Spleen (tissue), 11 donors: ENCODE data around the gene FOXA3. TPM values are rescaled to one million over a fixed set of nuclear protein-coding genes. Genes with fewer than 3 reads are reported as not detected.
A peak's percentile ranks its signal among the peaks of the same experiment; 100 is the strongest.
"Not testable (repeated sequence)": the region's sequence is repeated elsewhere in the genome, so short reads cannot be mapped to it uniquely, and the experiment has no call there.

ENCODE experiments used
- DNase-seq: peaks from one replicate; pipeline ENCODE4 v3.0.0-alpha.2; 2020
- H3K27ac ChIP-seq, 8 donors: fragments of 200-600 bp; sonication (generic) in 7 of 8; 1 replicate in 4 of 8; 2 replicates in 4 of 8; pipeline versions ENCODE4 v1.5.0 to v1.8.0; 2016 to 2021; ENCODE audit warnings: inconsistent platforms in 4 of 8, mild to moderate bottlenecking in 4 of 8, moderate library complexity in 1 of 8
- H3K27me3 ChIP-seq, 7 donors: fragments of 200-600 bp; sonication (generic) in 6 of 7; replicated peaks in 1 of 7; 1 replicate in 4 of 7; 2 replicates in 3 of 7; pipeline versions ENCODE4 v1.5.0 to v1.8.0; 2016 to 2021; ENCODE audit warnings: inconsistent platforms in 3 of 7, mild to moderate bottlenecking in 1 of 7
- H3K36me3 ChIP-seq, 6 donors: fragments of 200-600 bp; sonication (generic) in 5 of 6; 1 replicate in 4 of 6; 2 replicates in 2 of 6; pipeline versions ENCODE4 v1.5.0 to v1.8.0; 2016 to 2021; ENCODE audit warnings: inconsistent platforms in 2 of 6
- H3K4me1 ChIP-seq, 6 donors: fragments of 200-600 bp; sonication (generic) in 5 of 6; 1 replicate in 3 of 6; 2 replicates in 3 of 6; pipeline versions ENCODE4 v1.5.0 to v1.8.0; 2016 to 2021; ENCODE audit warnings: inconsistent platforms in 3 of 6
- H3K4me3 ChIP-seq, 8 donors: fragments of 200-600 bp; sonication (generic) in 7 of 8; 1 replicate in 4 of 8; 2 replicates in 4 of 8; pipeline versions ENCODE4 v1.5.0 to v1.8.0; 2016 to 2021; ENCODE audit warnings: inconsistent platforms in 4 of 8, mild to moderate bottlenecking in 4 of 8, moderate library complexity in 2 of 8
- H3K9me3 ChIP-seq, 8 donors: fragments of 200-600 bp; sonication (generic) in 7 of 8; 1 replicate in 4 of 8; 2 replicates in 4 of 8; pipeline versions ENCODE4 v1.5.0 to v1.8.0; 2016 to 2021; ENCODE audit warnings: inconsistent platforms in 4 of 8
- POLR2A ChIP-seq, 3 donors: fragments of 450-650 bp; IDR thresholded peaks; one replicate each; pipeline ENCODE4 v1.5.1; 2017; ENCODE audit warnings: antibody characterized with exemption in 3 of 3, mild to moderate bottlenecking in 1 of 3
- POLR2AphosphoS5 ChIP-seq, 3 donors: sonication (generic); formaldehyde crosslinking; IDR thresholded peaks; one replicate each; pipeline ENCODE4 v1.5.1; 2017; ENCODE audit warnings: antibody characterized with exemption in 3 of 3
- WGBS, 5 donors: extraction: QIAGEN DNeasy Blood & Tissue Kit in 3 of 5; methylation state at CpG; one replicate each; pipeline versions ENCODE4 v1.1.5 to v1.1.7; 2013 to 2018; 5-methylcytosine and 5-hydroxymethylcytosine counted together
- intact Hi-C: fragments of 100-400 bp; cut with DNase I; formaldehyde crosslinking; loops from one replicate; pipeline ENCODE4 v1.15.0; 2023; ENCODE audit warnings: low total_unique reads
- polyA plus RNA-seq, 3 donors: library from polyadenylated mRNA; stranded (reverse); fragments of 200-250 nt; gene quantifications; one replicate each; pipeline ENCODE4 v1.2.1, GENCODE V29; 2013
- total RNA-seq, 7 donors: library from RNA; depleted of rRNA in 3 of 7; stranded (reverse); fragments of >200 nt in 3 of 7; fragmentation: NEBNext Ultra II Directional in 4 of 7; extraction: Animal tissue kit (Norgen Biotek cat#: 25700) in 4 of 7; gene quantifications; one replicate each; pipeline versions ENCODE4 v1.1.0 to v1.2.1, GENCODE V29; 2016 to 2021
- TF ChIP-seq, protein P1 (sequence below), 11 experiments: fragments of 200-600 bp in 7 of 11; fragments of 450-650 bp in 4 of 11; sonication (generic) in 4 of 11; IDR thresholded peaks in 8 of 11; conservative IDR thresholded peaks in 3 of 11; 1 replicate in 7 of 11; 2 replicates in 4 of 11; pipeline versions ENCODE4 v1.4.0 to v1.8.0; 2016 to 2021; ENCODE audit warnings: antibody characterized with exemption in 11 of 11, inconsistent platforms in 4 of 11, mild to moderate bottlenecking in 1 of 11
- donor health status: healthy with polysubstance abuse.
- donor health status: DM: no; HTN: no; CAD: no; lungs with moderate emphysema.
- donor health status: DM: no; HTN: no; CAD: no.
- donor health status: Bipolar disorder and iron deficiency.
- donor health status: healthy.
- donor health status: DM: no; HTN: no; CAD: no.
- donor health status: DM: yes; HTN: yes; CAD: no.

FOXA3 gene
- total and polyA plus RNA-seq, 10 donors, result 0.09 to 0.24 (median 0.16) TPM; not detected in 7

GRCh38 chr19:45889210-45889885, 25.2 kb downstream of the FOXA3 start:
- no peak for DNase-seq
- Histone ChIP-seq H3K9me3 (no peaks in the 10 kb centered on the region), H3K4me1 (peaks cover 10 to 34% (median 23%) of the 10 kb centered on the region in 6 donors), H3K27ac (no peak overlapping the region), H3K27me3 (no peaks in the 10 kb centered on the region), H3K36me3 (peaks cover 0 to 42% (median 7%) of the 10 kb centered on the region in 6 donors), H3K4me3 (no peak overlapping the region)
- TF ChIP-seq, protein P1, sequence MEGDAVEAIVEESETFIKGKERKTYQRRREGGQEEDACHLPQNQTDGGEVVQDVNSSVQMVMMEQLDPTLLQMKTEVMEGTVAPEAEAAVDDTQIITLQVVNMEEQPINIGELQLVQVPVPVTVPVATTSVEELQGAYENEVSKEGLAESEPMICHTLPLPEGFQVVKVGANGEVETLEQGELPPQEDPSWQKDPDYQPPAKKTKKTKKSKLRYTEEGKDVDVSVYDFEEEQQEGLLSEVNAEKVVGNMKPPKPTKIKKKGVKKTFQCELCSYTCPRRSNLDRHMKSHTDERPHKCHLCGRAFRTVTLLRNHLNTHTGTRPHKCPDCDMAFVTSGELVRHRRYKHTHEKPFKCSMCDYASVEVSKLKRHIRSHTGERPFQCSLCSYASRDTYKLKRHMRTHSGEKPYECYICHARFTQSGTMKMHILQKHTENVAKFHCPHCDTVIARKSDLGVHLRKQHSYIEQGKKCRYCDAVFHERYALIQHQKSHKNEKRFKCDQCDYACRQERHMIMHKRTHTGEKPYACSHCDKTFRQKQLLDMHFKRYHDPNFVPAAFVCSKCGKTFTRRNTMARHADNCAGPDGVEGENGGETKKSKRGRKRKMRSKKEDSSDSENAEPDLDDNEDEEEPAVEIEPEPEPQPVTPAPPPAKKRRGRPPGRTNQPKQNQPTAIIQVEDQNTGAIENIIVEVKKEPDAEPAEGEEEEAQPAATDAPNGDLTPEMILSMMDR (IDR thresholded peaks at IDR 0.05 in 8 of 11, conservative IDR thresholded peaks at IDR 0.05 in 3 of 11), result no peak
- no peak for TF ChIP-seq POLR2AphosphoS5 (IDR thresholded peaks at IDR 0.05)
- no peak for TF ChIP-seq POLR2A (IDR thresholded peaks at IDR 0.05)
- intact Hi-C loops, result no loop called here
- 75 to 78% (median 76%) methylated on average over 6 of the region's 6 CpGs for WGBS, 5 donors

DNA sequence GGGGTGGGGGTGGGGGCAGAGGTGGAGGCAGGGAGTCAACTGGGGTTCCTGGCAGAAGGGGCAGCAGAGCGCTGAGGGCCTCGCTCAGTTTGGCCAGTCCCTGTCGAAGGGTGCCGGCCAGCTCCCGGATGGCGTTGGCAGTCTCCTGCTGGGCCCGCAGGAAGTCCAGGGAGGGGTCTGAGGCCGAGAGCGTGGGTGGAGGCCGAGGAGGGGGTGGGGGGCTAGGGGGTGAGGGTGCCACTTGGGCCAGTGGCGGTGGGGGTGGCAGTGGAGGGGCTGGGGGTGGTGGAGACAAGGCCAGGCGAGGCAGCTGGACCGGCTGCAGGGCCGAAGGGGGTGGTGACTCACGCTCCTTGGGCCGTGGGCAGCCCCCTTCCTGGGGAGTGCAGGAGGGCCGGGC, 26.8 kb downstream of the FOXA3 start:
- H3K27me3 ChIP-seq, result no peaks in the 10 kb centered on the region
- TF ChIP-seq, protein P1 (IDR thresholded peaks at IDR 0.05 in 8 of 11, conservative IDR thresholded peaks at IDR 0.05 in 3 of 11), result no peak
- TF ChIP-seq POLR2AphosphoS5 (IDR thresholded peaks at IDR 0.05), result no peak
- no peak for TF ChIP-seq POLR2A (IDR thresholded peaks at IDR 0.05)
- H3K36me3 ChIP-seq, result peaks cover 0 to 48% (median 16%) of the 10 kb centered on the region in 6 donors
- no peaks in the 10 kb centered on the region for H3K9me3 ChIP-seq
- no peak overlapping the region for H3K4me3 ChIP-seq
- 82 to 96% (median 91%) methylated on average over 10 to 17 of the region's 17 CpGs for WGBS, 5 donors
- no peak overlapping the region for H3K27ac ChIP-seq
- intact Hi-C loops, result no loop called here
- H3K4me1 ChIP-seq, result peaks cover 0 to 28% (median 11%) of the 10 kb centered on the region in 6 donors
- DNase-seq, result no peak

GRCh38 chr19:45895519-45895972, 31.4 kb downstream of the FOXA3 start:
- DNase-seq, result no peak
- 91 to 94% (median 93%) methylated on average over 9 of the region's 9 CpGs for WGBS, 5 donors
- Histone ChIP-seq H3K4me1 (peaks cover 3 to 51% (median 17%) of the 10 kb centered on the region in 6 donors), H3K4me3 (no peak overlapping the region), H3K36me3 (peaks cover 0 to 81% (median 34%) of the 10 kb centered on the region in 6 donors), H3K27ac (peak overlapping the region in 1 of 8 donors; percentile 4), H3K27me3 (no peaks in the 10 kb centered on the region), H3K9me3 (no peaks in the 10 kb centered on the region)
- TF ChIP-seq POLR2A (IDR thresholded peaks at IDR 0.05) (no peak), POLR2AphosphoS5 (IDR thresholded peaks at IDR 0.05) (no peak)
- TF ChIP-seq, protein P1 (IDR thresholded peaks at IDR 0.05 in 8 of 11, conservative IDR thresholded peaks at IDR 0.05 in 3 of 11), result no peak
- intact Hi-C loops, result no loop called here

GRCh38 chr19:45895983-45896599, 32.0 kb downstream of the FOXA3 start:
- peak overlapping the region in 1 of 8 donors; percentile 4 for H3K27ac ChIP-seq
- H3K27me3 ChIP-seq, H3K4me3 ChIP-seq, H3K9me3 ChIP-seq, DNase-seq, intact Hi-C loops: not testable (repeated sequence)
- WGBS, 5 donors, result 88 to 97% (median 96%) methylated on average over 12 of the region's 12 CpGs
- H3K4me1 ChIP-seq, result peaks cover 8 to 57% (median 23%) of the 10 kb centered on the region in 6 donors
- peaks cover 0 to 80% (median 33%) of the 10 kb centered on the region in 6 donors for H3K36me3 ChIP-seq
